GM12873 (cell line): ENCODE results near the gene ALCAM.

Experiments used
- CTCF ChIP-seq: IDR thresholded peaks from 2 replicates; pipeline ENCODE4 v1.5.1; 2012; ENCODE audit warnings: low read depth, mild to moderate bottlenecking, moderate library complexity, low read length, control low read depth; ENCODE audit not compliant: insufficient read depth; ENCODE audit errors: missing control alignments

The ALCAM gene

GRCh38 chr3:105598042-105598796, 231.5 kb downstream of the ALCAM start:
- no peak for TF ChIP-seq CTCF

- no peak for TF ChIP-seq CTCF
These were observed 232.6 kb downstream of the ALCAM start for GRCh38 chr3:105599350-105599749.

GRCh38 chr3:105606016-105606415, 239.3 kb downstream of the ALCAM start:
- no peak for TF ChIP-seq CTCF

- no peak for TF ChIP-seq CTCF
These were observed 241.9 kb downstream of the ALCAM start for GRCh38 chr3:105608623-105609022.

- TF ChIP-seq CTCF: no peak
These were observed 243.8 kb downstream of the ALCAM start for GRCh38 chr3:105610473-105610872.

- TF ChIP-seq CTCF: no peak
These were observed 244.8 kb downstream of the ALCAM start for GRCh38 chr3:105611304-105612192.

GRCh38 chr3:105613120-105613519, 246.4 kb downstream of the ALCAM start:
- TF ChIP-seq CTCF: no peak
